Suprapubic skin (tissue), 4 donors: ENCODE data around the gene PRTG. TPM values are rescaled to one million over a fixed set of nuclear protein-coding genes. Genes with fewer than 3 reads are reported as not detected.

ENCODE experiments used
- DNase-seq, 2 donors: peaks; one replicate each; pipeline ENCODE4 v3.0.0-alpha.2; 2019; ENCODE audit warnings: low spot score in 2 of 2
- H3K27ac ChIP-seq: fragments of 200-600 bp; sonication (generic); one replicate; pipeline ENCODE4 v1.5.1; 2019
- H3K27me3 ChIP-seq: fragments of 200-600 bp; sonication (generic); one replicate; pipeline ENCODE4 v1.5.1; 2019
- H3K36me3 ChIP-seq: fragments of 200-600 bp; sonication (generic); one replicate; pipeline ENCODE4 v1.5.1; 2019
- H3K4me1 ChIP-seq: fragments of 200-600 bp; sonication (generic); one replicate; pipeline ENCODE4 v1.5.1; 2019
- H3K4me3 ChIP-seq: fragments of 200-600 bp; sonication (generic); one replicate; pipeline ENCODE4 v1.5.1; 2019; ENCODE audit warnings: mild to moderate bottlenecking
- H3K9me3 ChIP-seq: fragments of 200-600 bp; sonication (generic); one replicate; pipeline ENCODE4 v1.5.1; 2019
- CTCF ChIP-seq, 2 donors: fragments of 200-600 bp in 1 of 2; fragments of 450-650 bp in 1 of 2; sonication (generic) in 1 of 2; IDR thresholded peaks; one replicate each; pipeline ENCODE4 v1.5.1; 2016 to 2019; ENCODE audit warnings: antibody characterized with exemption in 2 of 2, mild to moderate bottlenecking in 1 of 2, moderate library complexity in 1 of 2
- EP300 ChIP-seq: sonication (generic); formaldehyde crosslinking; IDR thresholded peaks from one replicate; pipeline ENCODE4 v1.6.1; 2017; ENCODE audit warnings: antibody characterized with exemption
- POLR2A ChIP-seq, 2 donors: fragments of 450-650 bp; IDR thresholded peaks; one replicate each; pipeline ENCODE4 v1.6.1; 2017; ENCODE audit warnings: antibody characterized with exemption in 2 of 2, mild to moderate bottlenecking in 2 of 2, moderate library complexity in 2 of 2
- POLR2AphosphoS5 ChIP-seq, 3 donors: sonication (generic); formaldehyde crosslinking; IDR thresholded peaks; one replicate each; pipeline ENCODE4 v1.6.1; 2017; ENCODE audit warnings: antibody characterized with exemption in 3 of 3
- WGBS: methylation state at CpG from one replicate; pipeline ENCODE4 v1.1.5; 2018; 5-methylcytosine and 5-hydroxymethylcytosine counted together
- total RNA-seq, 4 donors: library from RNA; depleted of rRNA; stranded (reverse); fragments of >200 nt; gene quantifications; one replicate each; pipeline ENCODE4 v1.1.0, GENCODE V29; 2016

PRTG gene
- total RNA-seq, 4 donors from 2014 or later = 0.08 to 0.49 (median 0.24) TPM; not detected in 1

GRCh38 chr15:55784286-55784685 is 41.3 kb upstream of the PRTG start:
- no peak overlapping the region for H3K27ac ChIP-seq
- H3K9me3 ChIP-seq = no peaks in the 10 kb centered on the region
- no peak for TF ChIP-seq EP300
- no peak for TF ChIP-seq CTCF (IDR thresholded peaks at IDR 0.05)
- TF ChIP-seq POLR2AphosphoS5 (IDR thresholded peaks at IDR 0.05) = no peak
- TF ChIP-seq POLR2A (IDR thresholded peaks at IDR 0.05) = no peak
- no peaks in the 10 kb centered on the region for H3K36me3 ChIP-seq
- H3K27me3 ChIP-seq = no peaks in the 10 kb centered on the region
- no peaks in the 10 kb centered on the region for H3K4me1 ChIP-seq
- no peak for DNase-seq
- no peak overlapping the region for H3K4me3 ChIP-seq

- no peak for DNase-seq
- no peaks in the 10 kb centered on the region for H3K36me3 ChIP-seq
- 48% methylated on average over 3 of the region's 3 CpGs for WGBS
- H3K4me1 ChIP-seq = no peaks in the 10 kb centered on the region
- no peaks in the 10 kb centered on the region for H3K27me3 ChIP-seq
- TF ChIP-seq POLR2A (IDR thresholded peaks at IDR 0.05) (no peak), POLR2AphosphoS5 (IDR thresholded peaks at IDR 0.05) (no peak), EP300 (no peak), CTCF (IDR thresholded peaks at IDR 0.05) (no peak)
- no peaks in the 10 kb centered on the region for H3K9me3 ChIP-seq
- no peak overlapping the region for H3K27ac ChIP-seq
- no peak overlapping the region for H3K4me3 ChIP-seq
Measured at GRCh38 chr15:55782901-55783300, 39.9 kb upstream of the PRTG start.

- Histone ChIP-seq H3K27ac (no peak overlapping the region), H3K4me3 (no peak overlapping the region), H3K4me1 (no peaks in the 10 kb centered on the region), H3K9me3 (no peaks in the 10 kb centered on the region), H3K36me3 (no peaks in the 10 kb centered on the region), H3K27me3 (no peaks in the 10 kb centered on the region)
- TF ChIP-seq EP300 = no peak
- no peak for TF ChIP-seq CTCF (IDR thresholded peaks at IDR 0.05)
- no peak for TF ChIP-seq POLR2AphosphoS5 (IDR thresholded peaks at IDR 0.05)
- no peak for TF ChIP-seq POLR2A (IDR thresholded peaks at IDR 0.05)
- WGBS = 76% methylated on average over 2 of the region's 2 CpGs
- DNase-seq = no peak
Measured at GRCh38 chr15:55780292-55780691, 37.3 kb upstream of the PRTG start.

- no peaks in the 10 kb centered on the region for H3K36me3 ChIP-seq
- WGBS = 80% methylated on average over 3 of the region's 3 CpGs
Measured at GRCh38 chr15:55778932-55779331, 36.0 kb upstream of the PRTG start.

GRCh38 chr15:55775316-55775715 is 32.4 kb upstream of the PRTG start:
- Histone ChIP-seq H3K4me3 (no peak overlapping the region), H3K4me1 (no peaks in the 10 kb centered on the region), H3K9me3 (no peaks in the 10 kb centered on the region), H3K36me3 (no peaks in the 10 kb centered on the region), H3K27me3 (no peaks in the 10 kb centered on the region), H3K27ac (no peak overlapping the region)
- DNase-seq = no peak
- TF ChIP-seq EP300 = no peak
- TF ChIP-seq POLR2A (IDR thresholded peaks at IDR 0.05) = no peak
- no peak for TF ChIP-seq POLR2AphosphoS5 (IDR thresholded peaks at IDR 0.05)
- TF ChIP-seq CTCF (IDR thresholded peaks at IDR 0.05) = no peak
- WGBS = 55% methylated on average over 4 of the region's 4 CpGs

More at GRCh38 chr15:55778932-55779331, 36.0 kb upstream of the PRTG start:
- no peak for DNase-seq
- TF ChIP-seq POLR2A (IDR thresholded peaks at IDR 0.05) = no peak
- TF ChIP-seq POLR2AphosphoS5 (IDR thresholded peaks at IDR 0.05) = no peak
- no peak for TF ChIP-seq CTCF (IDR thresholded peaks at IDR 0.05)
- TF ChIP-seq EP300 = no peak
- H3K4me3 ChIP-seq = no peak overlapping the region
- no peaks in the 10 kb centered on the region for H3K27me3 ChIP-seq
- H3K4me1 ChIP-seq = no peaks in the 10 kb centered on the region
- no peak overlapping the region for H3K27ac ChIP-seq
- no peaks in the 10 kb centered on the region for H3K9me3 ChIP-seq
